OCI-LY7 (cell line): ENCODE data around the gene STX4. TPM values are rescaled to one million over a fixed set of nuclear protein-coding genes. Genes with fewer than 3 reads are reported as not detected.

Experiments used
- BruUV-seq: library from RNA; stranded (reverse); fragments of 400-500 nt; replicated peaks from 2 replicates; lab custom pipeline; 2021; lab: Mats Ljungman, UMichigan
- CTCF ChIA-PET: fragments of 300-600 bp; sonication (Branson Sonifier 250); formaldehyde crosslinking; loops from one replicate; lab custom pipeline; 2022; ENCODE audit warnings: antibody characterized with exemption; ENCODE audit not compliant: unreplicated experiment; lab: Charles Lee
- POLR2A ChIA-PET: fragments of 300-600 bp; sonication (Branson Sonifier 250); formaldehyde crosslinking; loops from one replicate; lab custom pipeline; 2022; ENCODE audit warnings: antibody characterized with exemption; lab: Charles Lee
- DNase-seq: peaks from one replicate; pipeline ENCODE4 v3.0.0-alpha.2; 2015; ENCODE audit warnings: low spot score
- H2AFZ ChIP-seq: fragments of 200-600 bp; sonication (generic), shearing (Covaris generic); 2 replicates; pipeline ENCODE4 v1.6.1; 2014; ENCODE audit warnings: mild to moderate bottlenecking, antibody characterized with exemption, low read length, moderate library complexity
- H3K27ac ChIP-seq: fragments of 200-600 bp; sonication (generic); 2 replicates; pipeline ENCODE4 v1.5.1; 2014; ENCODE audit warnings: mixed run types, low read depth, mild to moderate bottlenecking, moderate library complexity, low read length, inconsistent platforms; ENCODE audit not compliant: poor library complexity, severe bottlenecking
- H3K36me3 ChIP-seq: fragments of 200-600 bp; sonication (generic); 2 replicates; pipeline ENCODE4 v1.6.1; 2014; ENCODE audit warnings: mild to moderate bottlenecking, antibody characterized with exemption, low read length, moderate library complexity, mixed read lengths; ENCODE audit not compliant: insufficient read depth
- H3K4me1 ChIP-seq: fragments of 200-600 bp; sonication (generic); 2 replicates; pipeline ENCODE4 v1.5.1; 2014; ENCODE audit warnings: mild to moderate bottlenecking, low read length; ENCODE audit not compliant: insufficient read depth, poor library complexity, severe bottlenecking
- H3K4me2 ChIP-seq: fragments of 200-600 bp; sonication (generic); 2 replicates; pipeline ENCODE4 v1.6.1; 2014; ENCODE audit warnings: mild to moderate bottlenecking, low read length
- H3K4me3 ChIP-seq: fragments of 200-600 bp; sonication (generic); 2 replicates; pipeline ENCODE4 v1.5.1; 2014; ENCODE audit warnings: mild to moderate bottlenecking, low read depth, low read length; ENCODE audit not compliant: poor library complexity, severe bottlenecking
- H3K79me2 ChIP-seq: fragments of 200-600 bp; sonication (generic); 2 replicates; pipeline ENCODE4 v1.6.1; 2016; ENCODE audit warnings: low read depth, mild to moderate bottlenecking, low read length, moderate library complexity, mixed read lengths; ENCODE audit not compliant: insufficient read depth
- H3K9me2 ChIP-seq: fragments of 200-600 bp; sonication (generic); 2 replicates; pipeline ENCODE4 v1.6.1; 2016; ENCODE audit warnings: mild to moderate bottlenecking, low read length, mixed read lengths; ENCODE audit not compliant: insufficient read depth
- H3K9me3 ChIP-seq: fragments of 200-600 bp; sonication (generic); 2 replicates; pipeline ENCODE4 v1.6.1; 2014; ENCODE audit warnings: mild to moderate bottlenecking, mixed run types, low read length, mixed read lengths
- H4K20me1 ChIP-seq: fragments of 200-600 bp; sonication (generic); 2 replicates; pipeline ENCODE4 v1.6.1; 2014; ENCODE audit warnings: mild to moderate bottlenecking, antibody characterized with exemption, low read length, moderate library complexity, mixed read lengths; ENCODE audit not compliant: insufficient read depth
- EZH2phosphoT487 ChIP-seq: fragments of 200-600 bp; sonication (generic); IDR thresholded peaks from 2 replicates; pipeline ENCODE4 v1.6.1; 2018; ENCODE audit warnings: low read depth, borderline replicate concordance, mild to moderate bottlenecking, mixed run types, antibody characterized with exemption, low read length, moderate library complexity, mixed read lengths
- intact Hi-C: fragments of 100-400 bp; cut with micrococcal nuclease; formaldehyde crosslinking; loops from one replicate; pipeline ENCODE4 v1.10.0; 2022; ENCODE audit not compliant: unreplicated experiment
- total RNA-seq, 2 experiments: library from RNA; depleted of rRNA in 1 of 2; stranded (reverse); fragments of >200 nt in 1 of 2; shearing (Covaris generic) in 1 of 2; gene quantifications; 2 replicates each; pipeline ENCODE4 v1.2.3, GENCODE V29; 2014 to 2022
- TF ChIP-seq, protein P1 (sequence below): fragments of 200-600 bp; sonication (generic); conservative IDR thresholded peaks from 2 replicates; pipeline ENCODE4 v1.5.1; 2014; ENCODE audit warnings: mild to moderate bottlenecking, antibody characterized with exemption, low read length, moderate library complexity, mixed read lengths

Gene STX4
- total RNA-seq, 2 experiments from 2014 or later: 16.6 to 40.5 TPM

DNA sequence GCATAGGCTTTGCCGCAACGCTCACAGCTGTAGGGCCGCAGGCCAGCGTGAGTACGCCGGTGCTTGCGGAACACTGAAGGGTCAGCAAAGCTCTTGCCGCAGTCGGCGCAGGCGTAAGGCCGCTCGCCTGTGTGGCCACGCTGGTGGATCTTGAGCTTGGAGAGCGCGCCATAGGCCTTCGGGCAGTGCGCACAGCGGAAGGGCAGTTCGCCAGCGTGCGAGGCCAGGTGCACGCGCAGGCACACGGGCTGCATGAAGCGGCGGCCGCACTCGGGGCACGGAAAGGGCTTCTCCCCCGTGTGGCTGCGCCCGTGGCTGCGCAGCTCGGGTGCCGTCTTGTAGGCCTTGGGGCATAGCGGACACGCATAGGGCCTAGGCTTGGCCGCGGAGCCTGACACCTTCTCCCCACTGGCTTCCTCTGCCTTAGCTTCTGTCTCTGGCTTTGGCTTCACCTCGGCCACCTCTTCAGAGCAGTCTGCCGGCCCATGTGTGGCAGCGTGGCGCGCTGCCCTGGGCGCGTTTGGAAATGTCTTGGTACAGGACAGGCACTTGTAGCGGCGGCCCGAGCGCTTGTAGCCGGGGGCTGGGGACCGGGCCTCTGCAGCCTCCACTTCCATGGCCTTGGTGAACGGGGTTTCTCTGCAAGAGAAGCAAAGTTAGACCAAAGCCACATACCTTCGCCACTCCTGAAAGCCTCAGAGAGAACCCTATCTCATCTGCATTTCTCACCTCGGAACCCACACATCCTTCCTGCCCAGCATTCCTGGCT is 30.7 kb downstream of the STX4 start:
- no peak for DNase-seq
- TF ChIP-seq, protein P1, sequence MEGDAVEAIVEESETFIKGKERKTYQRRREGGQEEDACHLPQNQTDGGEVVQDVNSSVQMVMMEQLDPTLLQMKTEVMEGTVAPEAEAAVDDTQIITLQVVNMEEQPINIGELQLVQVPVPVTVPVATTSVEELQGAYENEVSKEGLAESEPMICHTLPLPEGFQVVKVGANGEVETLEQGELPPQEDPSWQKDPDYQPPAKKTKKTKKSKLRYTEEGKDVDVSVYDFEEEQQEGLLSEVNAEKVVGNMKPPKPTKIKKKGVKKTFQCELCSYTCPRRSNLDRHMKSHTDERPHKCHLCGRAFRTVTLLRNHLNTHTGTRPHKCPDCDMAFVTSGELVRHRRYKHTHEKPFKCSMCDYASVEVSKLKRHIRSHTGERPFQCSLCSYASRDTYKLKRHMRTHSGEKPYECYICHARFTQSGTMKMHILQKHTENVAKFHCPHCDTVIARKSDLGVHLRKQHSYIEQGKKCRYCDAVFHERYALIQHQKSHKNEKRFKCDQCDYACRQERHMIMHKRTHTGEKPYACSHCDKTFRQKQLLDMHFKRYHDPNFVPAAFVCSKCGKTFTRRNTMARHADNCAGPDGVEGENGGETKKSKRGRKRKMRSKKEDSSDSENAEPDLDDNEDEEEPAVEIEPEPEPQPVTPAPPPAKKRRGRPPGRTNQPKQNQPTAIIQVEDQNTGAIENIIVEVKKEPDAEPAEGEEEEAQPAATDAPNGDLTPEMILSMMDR: no peak
- BruUV-seq: no TSS peak
- no peaks in the 10 kb centered on the region for H4K20me1 ChIP-seq
- ChIA-PET CTCF (no interaction called here), POLR2A (interaction anchor here (0.6 kb wide), 1 partner anchor 660 kb away, joined by 3 read pairs; no protein-coding TSS in a partner anchor)
- intact Hi-C loops: no loop called here
- H3K4me3 ChIP-seq: no peak overlapping the region
- no peaks in the 10 kb centered on the region for H3K4me1 ChIP-seq
- H3K9me3 ChIP-seq: no peaks in the 10 kb centered on the region
- H2AFZ ChIP-seq: no peak overlapping the region
- H3K4me2 ChIP-seq: no peak overlapping the region
- H3K36me3 ChIP-seq: peaks cover 42% of the 10 kb centered on the region
- H3K9me2 ChIP-seq: no peaks in the 10 kb centered on the region
- no peak overlapping the region for H3K27ac ChIP-seq
- peaks cover 3% of the 10 kb centered on the region; the same call in 1 of the 2 replicates for H3K79me2 ChIP-seq

- H4K20me1 ChIP-seq: no peaks in the 10 kb centered on the region
- no peak for DNase-seq
- no peak overlapping the region for H3K27ac ChIP-seq
- H3K4me2 ChIP-seq: no peak overlapping the region
- ChIA-PET POLR2A (no interaction called here), CTCF (no interaction called here)
- H3K9me2 ChIP-seq: no peaks in the 10 kb centered on the region
- H2AFZ ChIP-seq: no peak overlapping the region
- intact Hi-C loops: no loop called here
- peaks cover 38% of the 10 kb centered on the region for H3K36me3 ChIP-seq
- H3K79me2 ChIP-seq: peaks cover 8% of the 10 kb centered on the region; the same call in 1 of the 2 replicates
- H3K4me1 ChIP-seq: no peaks in the 10 kb centered on the region
- no peaks in the 10 kb centered on the region for H3K9me3 ChIP-seq
- BruUV-seq: no TSS peak
- H3K4me3 ChIP-seq: no peak overlapping the region
- TF ChIP-seq, protein P1: no peak
- no peak for TF ChIP-seq EZH2phosphoT487
Measured at GRCh38 chr16:31064882-31065461, 31.6 kb downstream of the STX4 start.

- intact Hi-C loops: no loop called here
- Histone ChIP-seq H3K4me3 (no peak overlapping the region), H3K9me2 (no peaks in the 10 kb centered on the region), H3K9me3 (no peaks in the 10 kb centered on the region), H2AFZ (no peak overlapping the region), H3K79me2 (peaks cover 30% of the 10 kb centered on the region), H4K20me1 (no peaks in the 10 kb centered on the region), H3K27ac (no peak overlapping the region), H3K36me3 (peaks cover 16% of the 10 kb centered on the region), H3K4me1 (peaks cover 8% of the 10 kb centered on the region), H3K4me2 (no peak overlapping the region)
- no TSS peak for BruUV-seq
- ChIA-PET POLR2A (interaction anchor here (1.0 kb wide), 1 partner anchor 25 kb away, joined by 5 read pairs; no protein-coding TSS in a partner anchor), CTCF (no interaction called here)
- no peak for TF ChIP-seq EZH2phosphoT487
- TF ChIP-seq, protein P1: no peak
- DNase-seq: no peak
Measured at GRCh38 chr16:31067342-31067741, 34.0 kb downstream of the STX4 start.
